AG09309 (cell line): ENCODE data around the gene TBC1D14.
A peak's percentile ranks its signal among the peaks of the same experiment; 100 is the strongest.

Experiments
- DNase-seq: peaks from one replicate; pipeline ENCODE4 v3.0.0-alpha.2; 2010; ENCODE audit warnings: low read depth
- H3K4me3 ChIP-seq: 2 replicates; pipeline ENCODE4 v1.5.1; 2011; ENCODE audit warnings: mild to moderate bottlenecking, low read depth, low read length, moderate library complexity; ENCODE audit not compliant: control insufficient read depth
- CTCF ChIP-seq: IDR thresholded peaks from 2 replicates; pipeline ENCODE4 v1.5.1; 2011; ENCODE audit warnings: mild to moderate bottlenecking, low read depth, low read length, inconsistent platforms; ENCODE audit not compliant: insufficient read depth, control insufficient read depth; ENCODE audit errors: missing control alignments

The TBC1D14 gene

GRCh38 chr4:7003176-7003878, 93.7 kb downstream of the TBC1D14 start:
- no peak for DNase-seq
- TF ChIP-seq CTCF, result no peak
- no peak overlapping the region for H3K4me3 ChIP-seq

GRCh38 chr4:7003879-7004240, 94.2 kb downstream of the TBC1D14 start:
- no peak for DNase-seq
- TF ChIP-seq CTCF, result no peak
- H3K4me3 ChIP-seq, result no peak overlapping the region

GRCh38 chr4:7004331-7004730, 94.7 kb downstream of the TBC1D14 start:
- no peak overlapping the region for H3K4me3 ChIP-seq
- DNase-seq, result peak; percentile 86
- TF ChIP-seq CTCF, result no peak

GRCh38 chr4:7005571-7005970, 95.9 kb downstream of the TBC1D14 start:
- TF ChIP-seq CTCF, result no peak
- no peak for DNase-seq

GRCh38 chr4:7006411-7006810, 96.8 kb downstream of the TBC1D14 start:
- H3K4me3 ChIP-seq, result no peak overlapping the region
- TF ChIP-seq CTCF, result no peak
- DNase-seq, result peak; percentile 61

More at GRCh38 chr4:7005571-7005970, 95.9 kb downstream of the TBC1D14 start:
- H3K4me3 ChIP-seq, result no peak overlapping the region

GRCh38 chr4:7007142-7007907, 97.7 kb downstream of the TBC1D14 start:
- H3K4me3 ChIP-seq, result no peak overlapping the region
- no peak for DNase-seq
- TF ChIP-seq CTCF, result no peak

- no peak for TF ChIP-seq CTCF
- DNase-seq, result no peak
- H3K4me3 ChIP-seq, result no peak overlapping the region
Observed at GRCh38 chr4:7007944-7008343, 98.3 kb downstream of the TBC1D14 start.
